Measurements from ENCODE around the gene RASGEF1C.

The RASGEF1C gene

GRCh38 chr5:180209137-180209581 is at the start of gene RASGEF1C:
TSS of gene RASGEF1C (minus strand) at chr5:180209211. CDS start at chr5:180138052, 71,159 bp downstream.
- peak; percentile 85 for ATAC-seq
- DNase-seq, result peak; percentile 76

DNA sequence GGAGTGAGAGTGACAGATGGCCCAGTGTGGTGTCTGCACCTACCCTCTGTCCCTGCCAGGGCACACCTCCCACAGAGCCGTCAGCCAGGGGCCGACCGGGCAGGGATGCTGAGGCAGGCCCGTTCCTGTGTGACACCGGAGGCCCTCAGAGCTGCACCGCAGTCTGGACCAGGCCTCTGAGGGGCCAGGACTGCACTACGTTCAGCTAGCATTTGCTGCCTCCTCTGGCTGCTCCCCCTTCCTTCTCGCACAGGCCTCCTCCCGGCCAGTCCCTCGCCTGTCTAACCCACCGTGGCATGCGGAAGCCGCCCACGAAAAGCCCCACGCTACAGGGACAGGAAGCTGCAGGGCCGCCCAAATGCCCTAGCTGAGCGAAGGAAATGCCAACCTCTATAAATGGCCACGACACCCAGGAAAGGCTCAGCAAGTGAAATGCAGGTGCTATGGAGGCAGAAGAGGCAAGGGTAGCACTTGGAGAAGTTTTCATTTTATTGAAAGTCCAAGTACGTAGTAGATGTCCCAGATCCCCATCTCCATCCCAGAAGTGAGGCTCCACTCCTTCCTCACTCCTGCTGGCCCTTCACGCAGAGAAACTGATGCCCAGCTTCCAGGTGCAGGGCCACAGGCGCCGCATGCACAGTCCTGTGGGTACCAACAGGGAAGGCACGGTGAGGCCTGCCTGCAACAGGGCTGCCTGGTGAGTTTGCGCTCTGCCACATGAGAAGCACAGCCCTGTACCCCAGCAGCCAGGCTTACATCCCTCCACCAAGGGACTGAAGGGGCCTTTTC is 44.2 kb upstream of the RASGEF1C start:
- DNase-seq, result no peak
- no peak for ATAC-seq

GRCh38 chr5:180251887-180252286 is 42.9 kb upstream of the RASGEF1C start:
- no peak for DNase-seq
- ATAC-seq, result no peak

GRCh38 chr5:180251141-180251540 is 42.1 kb upstream of the RASGEF1C start:
- ATAC-seq (no peak), DNase-seq (no peak)

DNA sequence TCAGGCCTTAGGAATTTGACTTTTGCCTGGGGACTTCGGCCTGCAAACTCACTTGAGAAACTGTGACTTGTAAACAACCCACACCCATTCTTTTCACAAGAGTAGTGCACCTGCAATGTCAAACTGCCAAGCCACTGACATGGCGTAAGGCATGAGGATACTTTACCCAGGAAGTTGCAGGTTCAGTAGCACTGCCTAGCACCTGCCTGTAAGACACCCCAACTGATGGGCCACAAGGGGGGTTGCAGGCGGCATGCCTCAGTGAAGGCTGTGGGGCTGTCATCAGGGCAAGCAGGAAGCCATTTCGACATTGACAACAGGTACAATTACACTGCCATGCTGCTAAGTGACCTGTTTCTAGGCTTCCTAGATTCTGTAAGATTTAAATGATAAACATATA is 41.3 kb upstream of the RASGEF1C start:
- ATAC-seq (no peak), DNase-seq (no peak)

- ATAC-seq (no peak), DNase-seq (no peak)
Observed at GRCh38 chr5:180241600-180241999, 32.6 kb upstream of the RASGEF1C start.

DNA sequence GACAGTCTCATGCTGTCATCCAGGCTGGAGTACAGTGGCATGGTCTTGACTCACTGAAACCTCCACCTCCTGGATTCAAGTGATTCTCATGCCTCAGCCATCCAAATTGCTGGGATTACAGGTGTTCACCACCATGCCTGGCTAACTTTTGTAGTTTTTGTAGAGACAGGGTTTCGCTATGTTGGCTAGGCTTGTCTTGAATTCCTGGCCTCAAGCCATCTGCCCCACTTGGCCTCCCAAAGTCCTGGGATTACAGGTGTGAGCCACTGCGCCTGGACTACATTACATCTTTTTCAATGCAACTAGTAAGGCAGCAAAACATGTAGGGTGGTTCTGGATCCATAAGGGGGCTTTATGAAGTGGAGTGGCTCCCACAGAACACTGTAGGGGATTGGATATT is 29.6 kb upstream of the RASGEF1C start:
- no peak for DNase-seq
- no peak for ATAC-seq

DNA sequence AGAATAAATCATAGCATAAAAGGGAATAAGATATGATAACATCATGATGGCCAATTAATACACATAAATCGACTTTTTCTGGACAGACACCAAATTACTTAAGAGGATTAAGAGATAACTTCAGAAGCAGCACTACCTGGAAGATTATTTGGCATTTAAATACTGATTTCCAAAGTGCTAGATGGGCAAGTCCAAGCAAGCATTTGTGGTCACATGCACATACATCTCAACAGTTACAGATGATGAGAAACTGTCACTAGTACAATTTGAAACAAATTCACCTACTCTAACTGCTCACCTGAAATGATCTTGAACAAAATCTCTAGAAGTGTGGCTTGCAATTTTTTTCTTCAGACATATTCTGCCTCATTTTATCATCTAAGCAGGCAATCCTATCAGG is 26.8 kb upstream of the RASGEF1C start:
- DNase-seq (no peak), ATAC-seq (no peak)

GRCh38 chr5:180235077-180235476 is 26.1 kb upstream of the RASGEF1C start:
- ATAC-seq (no peak), DNase-seq (no peak)

GRCh38 chr5:180234271-180234670 is 25.3 kb upstream of the RASGEF1C start:
- no peak for ATAC-seq
- DNase-seq, result no peak

DNA sequence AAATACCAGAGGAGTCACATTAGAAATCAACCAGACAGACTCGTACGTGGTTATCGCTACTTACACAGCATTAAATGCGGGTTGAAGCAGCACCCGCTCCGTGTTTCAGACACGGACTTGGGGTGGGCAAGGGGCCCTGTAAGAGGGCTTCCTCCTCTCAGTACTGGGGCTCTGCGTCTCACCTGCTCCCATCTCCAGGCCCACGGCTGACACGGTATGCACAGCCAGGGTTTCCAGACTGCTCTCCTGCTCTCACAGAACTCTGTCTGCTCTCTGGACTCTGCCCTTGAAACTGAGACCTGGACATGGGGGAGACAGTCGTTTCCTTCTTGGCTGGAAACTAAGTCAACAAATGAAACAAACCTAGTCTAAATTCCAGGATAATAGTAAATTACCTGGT is 24.7 kb upstream of the RASGEF1C start:
- DNase-seq (no peak), ATAC-seq (no peak)

DNA sequence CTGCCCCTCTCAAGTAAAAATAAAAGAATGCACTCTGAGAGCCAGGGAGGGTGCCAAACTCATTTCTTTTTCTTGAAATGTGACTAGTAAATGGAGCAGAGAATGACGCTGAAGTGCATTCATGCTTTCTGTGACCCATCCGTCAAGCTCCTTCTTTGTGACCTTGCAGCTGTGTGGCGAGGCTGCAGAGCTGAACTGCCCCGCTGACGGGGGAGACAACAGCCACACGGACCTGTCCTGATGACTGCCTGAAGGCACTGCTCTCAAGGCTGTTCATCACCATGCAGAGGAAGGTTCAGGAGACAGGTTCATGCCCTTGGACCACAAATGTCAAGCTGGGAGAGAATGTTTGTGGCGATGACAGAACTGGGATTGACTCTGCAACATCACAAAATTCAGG is 21.0 kb upstream of the RASGEF1C start:
- ATAC-seq, result no peak
- DNase-seq, result no peak

GRCh38 chr5:180222056-180222455 is 13.0 kb upstream of the RASGEF1C start:
- ATAC-seq, result no peak
- no peak for DNase-seq

GRCh38 chr5:180217797-180218196 is 8.8 kb upstream of the RASGEF1C start:
- no peak for DNase-seq
- ATAC-seq, result no peak

- ATAC-seq, result no peak
- DNase-seq, result no peak
Observed at GRCh38 chr5:180216646-180217171, 7.7 kb upstream of the RASGEF1C start.

GRCh38 chr5:180215783-180216630 is 7.0 kb upstream of the RASGEF1C start:
- ATAC-seq (no peak), DNase-seq (no peak)

GRCh38 chr5:180214870-180215770 is 6.1 kb upstream of the RASGEF1C start:
- ATAC-seq, result no peak
- DNase-seq, result no peak

DNA sequence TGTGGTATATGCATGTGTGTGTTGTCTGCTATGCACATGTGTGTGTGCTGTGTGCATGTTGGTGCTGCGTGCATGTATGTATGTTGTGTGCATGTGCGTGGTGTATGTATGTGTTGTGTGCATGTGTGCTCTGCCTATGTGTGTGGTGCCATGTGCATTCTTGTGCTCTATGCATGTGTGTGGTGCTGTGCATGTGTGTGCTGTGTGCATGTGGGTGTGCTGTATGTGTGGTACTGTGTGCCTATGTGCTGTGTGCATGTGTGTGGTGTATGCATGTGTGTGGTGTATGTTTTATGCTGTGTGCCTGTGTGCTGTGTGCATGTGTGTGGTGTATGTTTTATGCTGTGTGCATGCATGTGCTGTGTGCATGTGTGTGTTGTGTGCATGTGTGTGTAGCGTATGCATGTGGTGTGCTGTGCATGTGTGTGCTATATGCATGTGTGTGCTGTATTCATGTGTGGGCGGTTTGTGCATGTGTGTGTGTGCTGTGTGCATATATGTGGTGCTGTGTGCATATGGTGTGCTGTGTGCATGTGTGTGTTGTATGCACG is 4.7 kb upstream of the RASGEF1C start:
- ATAC-seq, result no peak

DNA sequence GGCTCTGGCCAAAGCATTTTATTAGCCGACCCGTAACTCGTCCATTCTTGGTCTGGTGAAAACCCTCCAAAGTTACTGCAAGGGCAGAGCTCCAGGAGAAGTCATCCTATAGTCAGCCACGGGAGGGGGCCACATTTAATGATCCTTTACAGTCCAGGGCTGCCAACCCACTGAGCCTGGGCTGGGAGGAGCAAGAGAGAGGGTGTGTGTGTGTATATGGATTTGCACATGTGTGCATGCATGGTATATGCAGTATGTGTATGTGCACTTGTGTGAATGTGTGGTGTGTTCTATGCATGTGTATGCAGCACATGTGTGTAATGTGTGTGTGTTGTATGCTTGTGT is 4.2 kb upstream of the RASGEF1C start:
- DNase-seq (no peak), ATAC-seq (no peak)

More for the DNA sequence above, 4.7 kb upstream of the RASGEF1C start:
- DNase-seq, result no peak

DNA sequence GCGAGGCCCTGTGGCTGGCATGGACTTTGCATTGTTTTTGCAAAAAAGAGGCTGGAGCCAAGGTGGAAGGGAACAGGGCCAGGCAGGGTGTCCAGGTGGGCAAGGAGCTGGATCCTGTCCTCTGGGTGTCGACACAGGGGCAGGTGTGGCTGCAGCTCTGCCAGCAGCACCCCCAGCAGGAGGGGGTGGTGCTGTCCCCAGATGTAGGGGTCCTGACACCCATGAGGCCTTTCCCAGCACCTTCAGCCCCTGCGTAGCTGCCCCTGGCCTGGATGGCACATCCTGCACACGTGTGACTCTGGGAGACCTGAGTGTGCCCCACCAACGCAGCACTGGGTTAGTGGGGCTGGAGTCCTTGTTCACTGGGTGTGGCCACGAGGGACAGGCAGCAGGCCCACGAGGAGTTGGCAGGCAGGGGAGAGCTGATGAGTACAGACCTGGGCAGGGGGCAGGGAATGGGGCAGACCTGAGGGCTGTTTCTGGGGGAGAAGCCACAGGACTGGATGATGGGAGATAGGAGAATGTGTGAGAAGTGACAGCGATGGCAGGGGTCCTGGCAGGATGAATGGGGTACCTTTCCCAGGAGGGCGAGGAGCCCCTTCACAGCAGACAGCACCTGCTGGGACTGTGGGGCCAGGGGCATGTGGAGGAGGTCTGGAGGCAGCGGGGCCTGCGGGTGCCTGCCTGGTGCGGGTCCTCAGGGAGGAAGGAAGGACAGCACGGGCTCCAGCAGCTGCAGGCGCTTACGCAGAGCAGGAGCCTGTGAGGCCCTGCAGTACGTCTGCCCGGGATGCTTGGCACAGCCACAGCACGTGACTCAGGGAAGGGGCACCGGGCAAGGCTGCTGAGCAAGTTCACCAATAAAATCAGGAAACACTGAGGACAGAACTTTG is 3.6 kb upstream of the RASGEF1C start:
- no peak for ATAC-seq
- no peak for DNase-seq

- no peak for DNase-seq
- no peak for ATAC-seq
Observed at GRCh38 chr5:180211761-180212035, 2.7 kb upstream of the RASGEF1C start.

Data from stimulated activated naive CD8-positive, alpha-beta T cell treated with anti-CD3 and anti-CD28 coated beads, Interleukin-15, Interleukin-2, amounts not matched to agents 100 U/mL and 50 U/mL, for 24 hours (primary cell).